Brain pericyte (primary cell): ENCODE results near the gene CDH23.

Experiments used
- DNase-seq: peaks from one replicate; pipeline ENCODE4 v3.0.0-alpha.2; 2012; ENCODE audit warnings: low read depth, low spot score

The CDH23 gene

GRCh38 chr10:71773221-71773971 lies 376.7 kb downstream of the CDH23 start, which contains the start of gene VSIR:
Gene VSIR (minus strand): TSS chr10:71773520. CDS start chr10:71773439, 81 bp downstream.
- DNase-seq = no peak

DNA sequence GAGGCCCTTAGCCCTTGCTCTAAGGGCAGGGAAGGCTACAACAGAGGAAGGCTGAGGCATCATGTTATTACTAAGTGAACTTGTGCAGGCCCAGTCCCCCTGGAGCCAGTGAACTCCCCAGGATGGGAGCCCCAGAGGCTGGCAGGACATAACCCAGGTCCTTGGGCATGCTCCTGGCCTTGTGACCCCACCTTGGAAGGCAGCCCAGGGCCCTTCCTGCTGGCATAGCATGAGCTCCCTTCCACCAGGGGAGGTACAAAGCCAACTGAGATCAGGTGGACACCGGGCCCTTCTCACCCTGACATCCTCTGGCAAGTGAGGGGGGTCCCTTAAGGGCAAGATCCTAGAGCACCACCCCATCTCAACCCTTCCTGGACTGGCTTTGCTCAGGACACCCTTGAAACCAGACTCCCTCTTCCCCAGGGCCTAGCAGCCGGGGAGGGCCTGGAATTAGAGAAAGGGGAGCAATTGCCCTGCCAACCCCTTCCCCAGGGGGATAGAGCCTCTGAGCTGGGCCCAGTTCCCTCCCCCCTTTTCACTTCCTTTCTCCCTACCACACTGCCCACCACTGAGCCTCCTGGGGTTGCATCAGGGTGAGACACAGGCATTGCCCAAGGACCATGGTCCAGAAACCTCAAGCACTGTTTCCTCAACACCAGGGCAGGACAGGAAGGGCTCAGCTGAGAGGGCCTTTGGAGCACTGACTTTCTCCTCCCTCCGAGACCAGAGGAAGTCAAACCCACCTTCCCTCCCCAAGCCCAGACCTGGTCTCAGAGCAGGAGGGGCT lies 378.4 kb downstream of the CDH23 start:
- DNase-seq = no peak

- DNase-seq = no peak
Measured at GRCh38 chr10:71776481-71776925, 379.8 kb downstream of the CDH23 start.

DNA sequence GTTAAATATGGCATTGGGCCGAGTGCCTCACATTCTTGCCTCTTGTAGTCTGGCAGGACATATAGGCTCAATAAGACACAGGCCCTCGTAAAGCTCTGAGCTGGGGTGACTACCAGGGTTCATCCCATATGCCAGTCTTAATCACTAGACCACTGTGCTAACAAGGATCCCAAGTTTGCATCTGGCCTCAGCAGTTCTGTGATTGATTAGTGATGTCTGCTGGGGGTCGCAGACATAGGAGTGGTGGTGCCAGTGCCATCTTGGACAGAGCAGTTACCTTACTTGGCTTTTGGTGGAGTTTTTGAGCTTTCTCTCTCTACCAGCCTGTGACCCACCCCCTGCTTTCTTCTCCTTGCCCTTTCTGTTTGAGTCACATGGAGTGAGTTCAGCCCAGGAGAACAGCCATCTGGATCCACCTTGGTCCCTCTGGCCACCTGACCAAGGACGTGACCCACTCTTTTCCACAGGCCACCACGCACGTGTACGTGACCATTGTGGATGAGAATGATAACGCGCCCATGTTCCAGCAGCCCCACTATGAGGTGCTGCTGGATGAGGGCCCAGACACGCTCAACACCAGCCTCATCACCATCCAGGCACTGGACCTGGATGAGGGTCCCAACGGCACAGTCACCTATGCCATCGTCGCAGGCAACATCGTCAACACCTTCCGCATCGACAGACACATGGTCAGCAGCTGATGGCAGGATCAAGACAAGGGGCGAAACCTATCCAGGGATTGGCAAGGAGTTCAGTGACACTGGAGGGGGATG lies 380.7 kb downstream of the CDH23 start:
- no peak for DNase-seq

DNA sequence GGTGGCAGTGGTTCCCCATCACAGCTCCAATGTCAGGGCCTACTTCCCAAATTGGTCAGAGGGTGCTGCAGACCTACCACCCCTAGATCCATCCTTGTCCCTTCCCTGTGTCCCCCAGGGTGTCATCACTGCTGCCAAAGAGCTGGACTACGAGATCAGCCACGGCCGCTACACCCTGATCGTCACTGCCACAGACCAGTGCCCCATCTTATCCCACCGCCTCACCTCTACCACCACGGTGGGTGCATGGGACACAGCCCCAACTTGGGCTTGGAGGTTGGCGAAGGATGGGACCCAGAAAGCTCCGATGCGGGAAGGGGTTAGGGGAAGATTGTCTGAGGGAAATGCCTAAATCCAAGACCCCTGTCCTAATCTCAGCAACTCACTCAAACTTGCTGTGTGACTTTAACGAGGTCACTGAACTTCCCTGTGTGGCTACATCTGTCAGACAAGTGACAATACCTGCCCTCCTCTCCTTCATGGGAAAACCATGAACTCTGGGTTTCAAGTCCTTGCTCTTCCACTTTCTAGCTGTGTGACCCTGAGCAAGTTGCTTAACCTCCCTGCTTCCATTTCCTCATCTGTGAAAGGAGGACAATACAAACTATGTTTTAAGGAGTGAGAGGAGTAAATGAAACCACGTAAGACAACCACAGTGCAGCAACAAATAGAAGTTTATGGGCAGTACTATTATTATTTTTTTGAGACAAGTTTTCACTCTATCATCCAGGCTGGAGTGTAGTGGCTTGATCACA lies 381.5 kb downstream of the CDH23 start:
- no peak for DNase-seq

DNA sequence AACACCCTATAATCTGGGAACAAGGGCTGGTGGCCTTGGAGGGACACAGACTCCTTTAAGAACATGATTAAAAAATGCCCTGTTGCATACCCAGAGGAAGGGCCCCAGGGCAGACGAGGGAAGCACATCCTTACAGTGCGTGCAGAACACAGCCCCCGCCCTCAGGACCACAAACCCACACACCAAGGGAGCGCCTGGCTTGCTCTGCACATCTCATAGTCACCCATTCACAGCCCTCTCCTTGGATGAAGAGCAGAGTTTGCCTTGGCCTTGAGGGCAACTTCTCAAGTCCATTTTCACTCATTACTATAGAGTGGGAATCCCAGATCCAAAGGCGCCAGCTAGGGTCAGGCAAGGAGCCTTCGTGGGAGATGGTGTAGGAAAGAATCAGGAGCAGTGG lies 382.9 kb downstream of the CDH23 start:
- DNase-seq = no peak

- no peak for DNase-seq
Measured at GRCh38 chr10:71780156-71780555, 383.4 kb downstream of the CDH23 start.

GRCh38 chr10:71780719-71781118 lies 384.0 kb downstream of the CDH23 start:
- DNase-seq = no peak

DNA sequence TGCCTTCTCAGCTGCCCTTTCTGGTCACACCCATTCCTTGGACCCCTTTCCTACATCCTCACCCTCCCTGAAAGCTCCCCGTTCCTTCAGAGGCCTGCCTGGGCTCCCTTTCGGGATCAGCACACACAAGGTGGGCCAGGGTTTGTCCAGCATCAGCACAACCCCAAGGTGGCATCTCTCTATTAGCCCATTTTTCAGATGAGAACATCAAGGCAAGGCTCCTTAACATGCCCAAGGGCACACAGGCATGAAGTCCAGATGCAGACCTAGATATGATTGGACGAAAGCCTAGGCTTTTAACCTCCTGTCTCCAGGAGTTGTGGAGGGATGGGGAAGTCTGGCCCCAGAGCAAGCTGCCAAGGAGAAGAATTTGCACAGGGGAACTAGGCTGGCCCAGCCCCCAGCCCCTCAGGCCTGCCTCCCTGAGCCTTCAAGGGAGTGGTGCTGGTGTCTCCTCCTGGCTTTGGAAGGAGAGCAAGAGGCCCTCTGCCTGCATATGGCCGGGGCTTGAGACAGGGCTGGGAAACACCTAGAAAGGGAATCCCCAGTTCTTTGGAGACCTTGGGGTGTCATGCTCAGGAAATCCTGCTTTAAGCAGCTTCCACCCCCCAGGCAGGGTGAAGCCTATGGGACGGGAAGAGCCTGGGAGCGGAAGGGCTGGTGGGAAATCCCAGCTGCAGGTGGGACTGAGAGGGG lies 385.6 kb downstream of the CDH23 start:
- DNase-seq = no peak

DNA sequence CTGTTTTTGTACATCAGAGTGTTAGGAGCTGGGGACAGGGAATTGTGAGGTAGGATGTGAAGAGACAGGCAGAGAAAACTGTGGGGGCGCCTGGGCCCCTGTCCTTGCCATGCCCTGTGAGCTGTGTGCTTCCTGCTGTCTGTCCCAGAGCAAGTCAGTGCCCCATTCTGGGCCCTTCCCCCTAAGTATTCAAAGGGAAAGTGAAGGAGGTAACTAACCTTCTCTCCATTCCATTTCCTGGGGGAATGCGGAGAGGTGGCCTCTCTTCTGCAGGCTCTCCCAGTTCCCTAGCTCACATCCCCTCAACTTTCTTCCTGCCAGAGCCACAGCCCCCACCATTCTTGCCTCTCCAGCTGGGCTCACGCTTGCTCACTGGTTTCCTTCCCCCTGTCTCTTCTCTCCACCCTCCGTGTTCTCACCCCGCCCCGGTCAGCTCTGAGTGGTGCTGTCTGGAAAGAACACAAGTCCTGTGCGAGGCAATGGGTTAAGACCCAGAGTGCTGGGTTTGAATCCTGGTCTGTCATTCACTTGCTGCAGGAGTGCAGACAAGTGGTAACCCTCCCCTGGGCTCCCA lies 386.3 kb downstream of the CDH23 start:
- DNase-seq = no peak

GRCh38 chr10:71783917-71784678 lies 387.4 kb downstream of the CDH23 start:
- DNase-seq = no peak

GRCh38 chr10:71784679-71785272 lies 388.1 kb downstream of the CDH23 start:
- no peak for DNase-seq

DNA sequence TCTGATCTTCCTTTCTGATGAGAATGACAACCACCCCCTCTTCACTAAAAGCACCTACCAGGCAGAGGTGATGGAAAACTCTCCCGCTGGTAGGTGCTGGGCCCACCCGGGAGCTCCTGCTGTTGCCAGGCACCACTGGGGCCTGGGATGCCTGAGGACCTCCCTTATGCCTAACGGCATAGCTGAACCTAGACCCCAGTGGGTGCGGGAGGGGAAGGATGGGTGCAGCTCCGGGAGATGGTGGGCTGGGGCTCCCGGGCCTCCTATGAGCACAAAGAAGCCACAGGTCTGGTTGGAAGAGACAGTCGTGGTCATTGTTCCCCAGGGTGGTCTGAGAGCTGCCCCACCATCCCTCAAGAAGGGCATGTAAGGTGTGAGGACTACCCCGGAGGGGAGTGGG lies 392.2 kb downstream of the CDH23 start:
- no peak for DNase-seq

GRCh38 chr10:71789871-71790270 lies 393.2 kb downstream of the CDH23 start:
- DNase-seq = no peak

DNA sequence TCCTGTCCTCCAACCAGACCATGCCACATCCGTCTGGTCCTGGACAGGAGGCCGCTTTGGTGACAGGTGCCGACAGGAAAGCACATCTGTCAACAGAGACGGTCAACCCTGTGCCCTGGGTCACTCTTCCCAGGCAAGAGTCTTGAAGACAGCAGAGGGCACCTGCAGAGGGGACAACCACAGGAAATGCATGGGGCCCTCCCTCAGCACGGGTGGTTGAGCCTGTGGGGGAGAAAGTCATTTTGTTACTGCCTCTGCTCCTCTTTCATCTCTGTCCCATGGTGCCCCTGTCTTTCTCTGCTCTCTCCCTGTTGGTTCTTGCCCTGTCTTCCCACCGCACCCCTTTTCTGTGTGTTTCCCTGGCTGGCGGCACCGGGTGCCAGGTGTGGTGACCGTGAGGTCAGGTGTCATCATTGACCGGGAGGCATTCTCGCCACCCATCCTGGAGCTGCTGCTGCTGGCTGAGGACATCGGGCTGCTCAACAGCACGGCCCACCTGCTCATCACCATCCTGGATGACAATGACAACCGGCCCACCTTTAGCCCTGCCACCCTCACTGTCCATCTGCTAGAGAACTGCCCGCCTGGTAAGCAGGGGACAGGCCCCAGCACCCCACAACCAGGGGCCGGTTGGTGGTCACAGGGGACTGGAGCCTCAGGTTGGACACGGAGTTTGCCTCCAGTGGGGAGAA lies 394.2 kb downstream of the CDH23 start:
- no peak for DNase-seq

DNA sequence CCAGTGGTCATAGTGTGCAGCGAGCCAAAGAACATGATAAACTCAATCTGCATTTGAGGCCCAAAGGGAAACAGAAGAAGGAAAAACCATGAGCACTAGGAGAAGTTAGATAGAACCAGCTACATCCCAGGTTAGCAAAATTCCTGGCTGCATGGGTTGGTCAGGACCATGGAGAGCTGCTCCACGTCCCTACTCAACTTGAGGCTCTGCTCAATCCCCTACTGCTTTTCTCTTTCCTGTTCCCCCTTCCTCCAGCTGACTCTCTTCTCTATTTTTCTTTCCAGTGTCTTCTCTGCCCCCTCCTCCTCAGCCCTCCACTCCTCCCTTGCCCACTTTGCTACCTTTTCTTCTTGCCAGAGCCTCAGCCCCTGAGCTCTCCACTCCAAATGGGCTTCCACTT lies 398.5 kb downstream of the CDH23 start:
- DNase-seq = no peak

GRCh38 chr10:71796749-71797405 lies 400.2 kb downstream of the CDH23 start:
- DNase-seq = no peak
